Neutrophil (primary cell): ENCODE measurements around the gene ZNF862.

Experiments used
- H3K27ac ChIP-seq: fragments of 200-600 bp; sonication (generic); 2 replicates; pipeline ENCODE4 v1.5.1; 2016; ENCODE audit warnings: mild to moderate bottlenecking, moderate library complexity
- H3K27me3 ChIP-seq: fragments of 200-600 bp; sonication (generic); 2 replicates; pipeline ENCODE4 v1.6.0; 2016; ENCODE audit warnings: mild to moderate bottlenecking
- H3K36me3 ChIP-seq: fragments of 200-600 bp; sonication (generic); 2 replicates; pipeline ENCODE4 v1.5.1; 2017
- H3K4me1 ChIP-seq, 2 experiments: fragments of 200-600 bp in 1 of 2; sonication (generic) in 1 of 2; 1 replicate in 1 of 2; 2 replicates in 1 of 2; pipeline versions ENCODE4 v1.5.1 to v1.6.1; 2013 to 2016; ENCODE audit warnings: low read depth in 1 of 2, low read length in 1 of 2, mild to moderate bottlenecking in 1 of 2, moderate library complexity in 1 of 2; ENCODE audit not compliant: control insufficient read depth in 1 of 2, insufficient read depth in 1 of 2
- H3K4me3 ChIP-seq, 2 experiments: fragments of 200-600 bp in 1 of 2; sonication (generic) in 1 of 2; 1 replicate in 1 of 2; 2 replicates in 1 of 2; pipeline ENCODE4 v1.5.1; 2013 to 2016; ENCODE audit warnings: low read depth in 1 of 2, low read length in 1 of 2, mild to moderate bottlenecking in 1 of 2, moderate library complexity in 1 of 2
- H3K9me3 ChIP-seq: fragments of 200-600 bp; sonication (generic); 2 replicates; pipeline ENCODE4 v1.5.1; 2016
- TF ChIP-seq, protein P1 (sequence below): fragments of 200-600 bp; sonication (generic); IDR thresholded peaks from 2 replicates; pipeline ENCODE4 v1.5.1; 2016; ENCODE audit warnings: antibody characterized with exemption

Gene ZNF862

GRCh38 chr7:149811221-149811620 lies 27.0 kb upstream of the ZNF862 start:
- Histone ChIP-seq H3K27ac (no peak overlapping the region), H3K27me3 (no peaks in the 10 kb centered on the region), H3K4me1 (no peaks in the 10 kb centered on the region), H3K4me3 (no peak overlapping the region), H3K9me3 (no peaks in the 10 kb centered on the region), H3K36me3 (no peaks in the 10 kb centered on the region)
- TF ChIP-seq, protein P1, sequence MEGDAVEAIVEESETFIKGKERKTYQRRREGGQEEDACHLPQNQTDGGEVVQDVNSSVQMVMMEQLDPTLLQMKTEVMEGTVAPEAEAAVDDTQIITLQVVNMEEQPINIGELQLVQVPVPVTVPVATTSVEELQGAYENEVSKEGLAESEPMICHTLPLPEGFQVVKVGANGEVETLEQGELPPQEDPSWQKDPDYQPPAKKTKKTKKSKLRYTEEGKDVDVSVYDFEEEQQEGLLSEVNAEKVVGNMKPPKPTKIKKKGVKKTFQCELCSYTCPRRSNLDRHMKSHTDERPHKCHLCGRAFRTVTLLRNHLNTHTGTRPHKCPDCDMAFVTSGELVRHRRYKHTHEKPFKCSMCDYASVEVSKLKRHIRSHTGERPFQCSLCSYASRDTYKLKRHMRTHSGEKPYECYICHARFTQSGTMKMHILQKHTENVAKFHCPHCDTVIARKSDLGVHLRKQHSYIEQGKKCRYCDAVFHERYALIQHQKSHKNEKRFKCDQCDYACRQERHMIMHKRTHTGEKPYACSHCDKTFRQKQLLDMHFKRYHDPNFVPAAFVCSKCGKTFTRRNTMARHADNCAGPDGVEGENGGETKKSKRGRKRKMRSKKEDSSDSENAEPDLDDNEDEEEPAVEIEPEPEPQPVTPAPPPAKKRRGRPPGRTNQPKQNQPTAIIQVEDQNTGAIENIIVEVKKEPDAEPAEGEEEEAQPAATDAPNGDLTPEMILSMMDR = no peak

GRCh38 chr7:149811831-149812490 lies 26.2 kb upstream of the ZNF862 start:
- Histone ChIP-seq H3K36me3 (no peaks in the 10 kb centered on the region), H3K27ac (no peak overlapping the region), H3K4me1 (no peaks in the 10 kb centered on the region), H3K4me3 (no peak overlapping the region), H3K9me3 (no peaks in the 10 kb centered on the region), H3K27me3 (no peaks in the 10 kb centered on the region)
- TF ChIP-seq, protein P1 = no peak

- Histone ChIP-seq H3K27ac (no peak overlapping the region), H3K36me3 (no peaks in the 10 kb centered on the region), H3K9me3 (no peaks in the 10 kb centered on the region), H3K4me3 (no peak overlapping the region), H3K27me3 (no peaks in the 10 kb centered on the region), H3K4me1 (no peaks in the 10 kb centered on the region)
- TF ChIP-seq, protein P1 = no peak
Measured at GRCh38 chr7:149813254-149814035, 24.7 kb upstream of the ZNF862 start.

DNA sequence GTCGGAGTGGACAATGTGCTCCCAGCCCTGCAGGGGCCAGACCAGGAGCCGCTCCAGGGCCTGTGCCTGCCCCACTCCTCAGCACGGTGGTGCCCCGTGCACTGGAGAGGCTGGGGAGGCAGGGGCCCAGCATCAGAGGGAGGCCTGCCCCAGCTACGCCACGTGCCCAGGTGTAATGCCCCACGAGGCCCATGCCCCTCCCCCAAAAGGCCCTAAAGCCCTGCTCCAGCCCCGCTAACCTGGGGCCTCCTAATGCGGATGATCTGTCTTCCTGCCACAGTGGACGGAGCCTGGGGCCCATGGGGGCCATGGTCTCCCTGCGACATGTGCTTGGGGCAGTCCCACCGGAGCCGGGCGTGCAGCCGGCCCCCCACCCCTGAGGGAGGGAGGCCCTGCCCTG lies 23.7 kb upstream of the ZNF862 start:
- Histone ChIP-seq H3K4me3 (no peak overlapping the region), H3K27ac (no peak overlapping the region), H3K9me3 (no peaks in the 10 kb centered on the region), H3K27me3 (no peaks in the 10 kb centered on the region), H3K36me3 (no peaks in the 10 kb centered on the region), H3K4me1 (no peaks in the 10 kb centered on the region)
- TF ChIP-seq, protein P1 = no peak

GRCh38 chr7:149815121-149815520 lies 23.1 kb upstream of the ZNF862 start:
- Histone ChIP-seq H3K27me3 (no peaks in the 10 kb centered on the region), H3K4me3 (no peak overlapping the region), H3K9me3 (no peaks in the 10 kb centered on the region), H3K4me1 (no peaks in the 10 kb centered on the region), H3K36me3 (no peaks in the 10 kb centered on the region), H3K27ac (no peak overlapping the region)
- TF ChIP-seq, protein P1 = no peak
